Caco-2 (cell line): ENCODE data around the gene AKAP8L. TPM values are rescaled to one million over a fixed set of nuclear protein-coding genes. Genes with fewer than 3 reads are reported as not detected.
"Not testable (repeated sequence)": the region's sequence is repeated elsewhere in the genome, so short reads cannot be mapped to it uniquely, and the experiment has no call there.

ENCODE experiments used
- BruUV-seq: library from RNA; stranded (reverse); fragments of 400-500 nt; replicated peaks from 2 replicates; lab custom pipeline; 2021; lab: Mats Ljungman, UMichigan
- CTCF ChIA-PET: fragments of 300-600 bp; sonication (Branson Sonifier 250); formaldehyde crosslinking; loops from one replicate; lab custom pipeline; 2022; ENCODE audit warnings: antibody characterized with exemption; lab: Charles Lee
- POLR2A ChIA-PET: fragments of 300-600 bp; sonication (Branson Sonifier 250); formaldehyde crosslinking; loops from one replicate; lab custom pipeline; 2022; ENCODE audit warnings: antibody characterized with exemption; lab: Charles Lee
- DNase-seq, 2 experiments: peaks; one replicate each; pipeline versions ENCODE4 v3.0.0 to v3.0.0-alpha.2; 2020 to 2022
- H3K27me3 ChIP-seq: replicated peaks from 2 replicates; pipeline ENCODE4 v1.6.0; 2011; ENCODE audit warnings: low read length; ENCODE audit not compliant: control insufficient read depth, insufficient read depth
- H3K36me3 ChIP-seq: 2 replicates; pipeline ENCODE4 v1.5.1; 2011; ENCODE audit warnings: low read length; ENCODE audit not compliant: control insufficient read depth, insufficient read depth
- H3K4me1 ChIP-seq: fragments of 250-450 bp; sonication (Bioruptor Pico); 2 replicates; pipeline ENCODE4 v1.5.1; 2020; ENCODE audit warnings: mild to moderate bottlenecking
- H3K4me3 ChIP-seq: 2 replicates; pipeline ENCODE4 v1.5.1; 2011; ENCODE audit warnings: low read depth, mild to moderate bottlenecking, control low read depth, low read length
- H3K9me3 ChIP-seq: fragments of 250-450 bp; sonication (Bioruptor Pico); 2 replicates; pipeline ENCODE4 v1.5.1; 2020; ENCODE audit warnings: mild to moderate bottlenecking, moderate library complexity
- H3K27ac Mint-ChIP-seq: one replicate; pipeline ENCODE4 v1.8.0; 2022; ENCODE audit warnings: mixed read lengths; ENCODE audit not compliant: unreplicated experiment
- H3K27me3 Mint-ChIP-seq: one replicate; pipeline ENCODE4 v1.8.0; 2022; ENCODE audit warnings: mixed read lengths; ENCODE audit not compliant: insufficient read depth, unreplicated experiment
- H3K36me3 Mint-ChIP-seq: one replicate; pipeline ENCODE4 v1.8.0; 2022; ENCODE audit warnings: mild to moderate bottlenecking, mixed read lengths; ENCODE audit not compliant: insufficient read depth, unreplicated experiment
- H3K4me1 Mint-ChIP-seq: one replicate; pipeline ENCODE4 v1.8.0; 2022; ENCODE audit warnings: low read depth, mixed read lengths; ENCODE audit not compliant: unreplicated experiment
- H3K4me3 Mint-ChIP-seq: one replicate; pipeline ENCODE4 v1.8.0; 2022; ENCODE audit warnings: mild to moderate bottlenecking, moderate library complexity, mixed read lengths; ENCODE audit not compliant: unreplicated experiment
- H3K9me3 Mint-ChIP-seq: one replicate; pipeline ENCODE4 v1.8.0; 2022; ENCODE audit warnings: mixed read lengths; ENCODE audit not compliant: unreplicated experiment
- intact Hi-C: fragments of 100-400 bp; cut with micrococcal nuclease; formaldehyde crosslinking; loops from one replicate; pipeline ENCODE4 v1.10.0; 2022; ENCODE audit not compliant: unreplicated experiment
- total RNA-seq: library from RNA; stranded (reverse); gene quantifications from 2 replicates; pipeline ENCODE4 v1.2.3, GENCODE V29; 2022
- TF ChIP-seq, protein P1 (sequence below), 2 experiments: fragments of 200-600 bp in 1 of 2; IDR thresholded peaks; 1 replicate in 1 of 2; 2 replicates in 1 of 2; pipeline versions ENCODE4 v1.5.1 to v1.8.0; 2011 to 2022; ENCODE audit warnings: antibody characterized with exemption in 1 of 2, control low read depth in 1 of 2, inconsistent platforms in 1 of 2, low read depth in 1 of 2, low read length in 1 of 2, mild to moderate bottlenecking in 1 of 2, moderate library complexity in 1 of 2; ENCODE audit not compliant: insufficient read depth in 1 of 2, severe bottlenecking in 1 of 2, unreplicated experiment in 1 of 2

Gene AKAP8L
- total RNA-seq, 1 experiment from 2014 or later, result 112 TPM

GRCh38 chr19:15354566-15355296 lies 64.1 kb downstream of the AKAP8L start:
- CTCF ChIA-PET, result interaction anchor here (0.7 kb wide), 1 partner anchor 196 kb away, joined by 3 read pairs; no protein-coding TSS in a partner anchor
- TF ChIP-seq, protein P1, sequence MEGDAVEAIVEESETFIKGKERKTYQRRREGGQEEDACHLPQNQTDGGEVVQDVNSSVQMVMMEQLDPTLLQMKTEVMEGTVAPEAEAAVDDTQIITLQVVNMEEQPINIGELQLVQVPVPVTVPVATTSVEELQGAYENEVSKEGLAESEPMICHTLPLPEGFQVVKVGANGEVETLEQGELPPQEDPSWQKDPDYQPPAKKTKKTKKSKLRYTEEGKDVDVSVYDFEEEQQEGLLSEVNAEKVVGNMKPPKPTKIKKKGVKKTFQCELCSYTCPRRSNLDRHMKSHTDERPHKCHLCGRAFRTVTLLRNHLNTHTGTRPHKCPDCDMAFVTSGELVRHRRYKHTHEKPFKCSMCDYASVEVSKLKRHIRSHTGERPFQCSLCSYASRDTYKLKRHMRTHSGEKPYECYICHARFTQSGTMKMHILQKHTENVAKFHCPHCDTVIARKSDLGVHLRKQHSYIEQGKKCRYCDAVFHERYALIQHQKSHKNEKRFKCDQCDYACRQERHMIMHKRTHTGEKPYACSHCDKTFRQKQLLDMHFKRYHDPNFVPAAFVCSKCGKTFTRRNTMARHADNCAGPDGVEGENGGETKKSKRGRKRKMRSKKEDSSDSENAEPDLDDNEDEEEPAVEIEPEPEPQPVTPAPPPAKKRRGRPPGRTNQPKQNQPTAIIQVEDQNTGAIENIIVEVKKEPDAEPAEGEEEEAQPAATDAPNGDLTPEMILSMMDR (IDR thresholded peaks at IDR 0.05; ENCODE audit: insufficient read depth in 1 of 2, low read depth in 1 of 2, low read length in 1 of 2, severe bottlenecking in 1 of 2, unreplicated experiment in 1 of 2), result no peak
- BruUV-seq, result TSS peak; percentile 22
- H3K4me1 Mint-ChIP-seq, result no peaks in the 10 kb centered on the region
- H3K36me3 ChIP-seq, result peaks cover 1% of the 10 kb centered on the region; the same call in 1 of the 2 replicates
- DNase-seq, result no peak
- H3K4me1 ChIP-seq, result no peaks in the 10 kb centered on the region
- intact Hi-C loops, result no loop called here
- H3K27me3 ChIP-seq, result no peaks in the 10 kb centered on the region
- H3K27me3 Mint-ChIP-seq, result no peaks in the 10 kb centered on the region
- no peak overlapping the region for H3K27ac Mint-ChIP-seq
- POLR2A ChIA-PET, result no interaction called here
- no peaks in the 10 kb centered on the region for H3K9me3 Mint-ChIP-seq
- no peak overlapping the region for H3K4me3 Mint-ChIP-seq
- peaks cover 76% of the 10 kb centered on the region for H3K36me3 Mint-ChIP-seq
- no peak overlapping the region for H3K4me3 ChIP-seq
- H3K9me3 ChIP-seq, result no peaks in the 10 kb centered on the region

DNA sequence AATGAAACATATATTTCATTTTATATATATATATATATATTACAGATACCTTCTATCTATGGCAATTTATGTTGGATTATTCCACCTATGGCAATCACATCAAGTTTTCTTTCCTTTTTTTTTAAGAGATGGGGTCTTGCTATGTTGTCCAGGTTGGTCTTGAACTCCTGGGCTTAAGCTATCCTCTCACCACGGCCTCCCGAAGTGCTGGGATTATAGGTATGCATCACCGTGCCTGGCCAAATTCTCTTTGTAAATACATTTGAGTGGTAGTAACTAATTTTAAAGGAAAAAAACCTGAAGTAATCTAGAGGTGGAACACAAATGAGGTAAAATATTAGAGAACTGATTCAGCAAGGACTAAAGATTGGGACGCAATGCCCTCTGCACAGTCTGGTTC lies 64.9 kb downstream of the AKAP8L start:
- H3K4me3 Mint-ChIP-seq, result no peak overlapping the region
- ChIA-PET POLR2A (interaction anchor here (0.6 kb wide), 1 partner anchor 73 kb away, joined by 4 read pairs; no protein-coding TSS in a partner anchor), CTCF (interaction anchor here (0.5 kb wide), 1 partner anchor 169 kb away, joined by 4 read pairs; no protein-coding TSS in a partner anchor)
- H3K4me1 Mint-ChIP-seq, result no peaks in the 10 kb centered on the region
- no peaks in the 10 kb centered on the region for H3K9me3 Mint-ChIP-seq
- Histone ChIP-seq H3K27me3 (no peaks in the 10 kb centered on the region), H3K4me3 (no peak overlapping the region), H3K9me3 (no peaks in the 10 kb centered on the region), H3K36me3 (peaks cover 1% of the 10 kb centered on the region; the same call in 1 of the 2 replicates), H3K4me1 (no peaks in the 10 kb centered on the region)
- intact Hi-C loops, result no loop called here
- H3K27ac Mint-ChIP-seq, result no peak overlapping the region
- no peak for DNase-seq
- no TSS peak for BruUV-seq
- H3K36me3 Mint-ChIP-seq, result peaks cover 69% of the 10 kb centered on the region
- H3K27me3 Mint-ChIP-seq, result no peaks in the 10 kb centered on the region
- TF ChIP-seq, protein P1 (IDR thresholded peaks at IDR 0.05; ENCODE audit: insufficient read depth in 1 of 2, low read depth in 1 of 2, low read length in 1 of 2, severe bottlenecking in 1 of 2, unreplicated experiment in 1 of 2), result no peak

DNA sequence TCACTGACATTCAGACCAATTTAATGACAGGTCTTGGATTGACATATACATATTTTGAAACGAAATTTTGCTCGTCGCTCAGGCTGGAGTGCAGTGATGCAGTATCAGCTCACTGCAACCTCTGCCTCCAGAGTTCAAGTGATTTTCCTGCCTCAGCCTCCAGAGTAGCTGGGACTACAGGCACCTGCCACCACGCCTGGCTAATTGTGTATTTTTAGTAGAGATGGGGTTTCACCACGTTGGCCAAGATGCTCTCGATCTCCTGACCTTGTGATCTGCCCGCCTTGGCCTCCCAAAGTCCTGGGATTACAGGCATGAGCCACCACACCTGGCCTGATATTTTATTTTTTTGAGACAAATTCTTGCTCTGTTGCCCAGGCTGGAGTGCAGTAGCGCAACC lies 66.3 kb downstream of the AKAP8L start:
- H3K27me3 ChIP-seq, H3K9me3 ChIP-seq, H3K27me3 Mint-ChIP-seq, H3K4me3 ChIP-seq, DNase-seq, intact Hi-C loops, BruUV-seq, H3K9me3 Mint-ChIP-seq, H3K4me1 Mint-ChIP-seq, H3K27ac Mint-ChIP-seq, H3K4me3 Mint-ChIP-seq, H3K4me1 ChIP-seq, CTCF ChIA-PET, H3K36me3 ChIP-seq: not testable (repeated sequence)
- H3K36me3 Mint-ChIP-seq, result peaks cover 61% of the 10 kb centered on the region
- POLR2A ChIA-PET, result interaction anchor here (0.6 kb wide), 1 partner anchor 81 kb away, joined by 3 read pairs; no protein-coding TSS in a partner anchor

- BruUV-seq, H3K36me3 ChIP-seq, H3K9me3 ChIP-seq, H3K27me3 Mint-ChIP-seq, DNase-seq, intact Hi-C loops, H3K4me3 ChIP-seq, H3K9me3 Mint-ChIP-seq, H3K27ac Mint-ChIP-seq, H3K27me3 ChIP-seq, POLR2A ChIA-PET, H3K4me1 Mint-ChIP-seq, H3K4me1 ChIP-seq, H3K4me3 Mint-ChIP-seq: not testable (repeated sequence)
- H3K36me3 Mint-ChIP-seq, result peaks cover 19% of the 10 kb centered on the region
- CTCF ChIA-PET, result interaction anchor here (0.7 kb wide), 1 partner anchor 78 kb away, joined by 9 read pairs; no protein-coding TSS in a partner anchor
Observed at GRCh38 chr19:15341328-15341727, 77.5 kb downstream of the AKAP8L start.
